Fibroblast of upper back skin (primary cell): ENCODE results near the gene KRT20.
"Not testable (repeated sequence)": the region's sequence is repeated elsewhere in the genome, so short reads cannot be mapped to it uniquely, and the experiment has no call there.

Experiments used
- DNase-seq: peaks from one replicate; pipeline ENCODE4 v3.0.0-alpha.2; 2013

The KRT20 gene

GRCh38 chr17:40896916-40897455, 11.9 kb upstream of the KRT20 start:
- DNase-seq = no peak

- DNase-seq = no peak
Observed at GRCh38 chr17:40895106-40895730, 10.2 kb upstream of the KRT20 start.

GRCh38 chr17:40888196-40888720, 3.2 kb upstream of the KRT20 start:
- DNase-seq = no peak

GRCh38 chr17:40886090-40886489, 1.0 kb upstream of the KRT20 start:
- peak; percentile 18 for DNase-seq

- DNase-seq = no peak
Observed at GRCh38 chr17:40883626-40884334, 1.3 kb downstream of the KRT20 start.

GRCh38 chr17:40883031-40883430, 2.0 kb downstream of the KRT20 start:
- no peak for DNase-seq

GRCh38 chr17:40879026-40879425, 6.0 kb downstream of the KRT20 start:
- DNase-seq = no peak

GRCh38 chr17:40878044-40878443, 7.0 kb downstream of the KRT20 start:
- no peak for DNase-seq

GRCh38 chr17:40873801-40874200, 11.2 kb downstream of the KRT20 start:
- DNase-seq = peak; percentile 24

- DNase-seq = no peak
Observed at GRCh38 chr17:40873255-40873654, 11.8 kb downstream of the KRT20 start.

- DNase-seq = no peak
Observed at GRCh38 chr17:40872416-40872815, 12.6 kb downstream of the KRT20 start.

GRCh38 chr17:40871316-40871715, 13.7 kb downstream of the KRT20 start:
- no peak for DNase-seq

- DNase-seq = no peak
Observed at GRCh38 chr17:40870136-40870535, 14.9 kb downstream of the KRT20 start.

- DNase-seq = no peak
Observed at GRCh38 chr17:40866838-40867237, 18.2 kb downstream of the KRT20 start, which contains the start of gene KRT12. KRT12 (minus strand) TSS chr17:40867223; CDS start chr17:40867186, 37 bp downstream.

GRCh38 chr17:40864661-40865390, 20.2 kb downstream of the KRT20 start:
- no peak for DNase-seq

- no peak for DNase-seq
Observed at GRCh38 chr17:40862985-40863733, 21.9 kb downstream of the KRT20 start.

- no peak for DNase-seq
Observed at GRCh38 chr17:40859536-40859935, 25.5 kb downstream of the KRT20 start.

GRCh38 chr17:40858667-40859066, 26.4 kb downstream of the KRT20 start:
- DNase-seq = not testable (repeated sequence)

- DNase-seq = peak; percentile 82
Observed at GRCh38 chr17:40857535-40857934, 27.5 kb downstream of the KRT20 start.

- DNase-seq = peak; percentile 83
Observed at GRCh38 chr17:40854175-40854814, 30.7 kb downstream of the KRT20 start.

GRCh38 chr17:40852364-40852763, 32.7 kb downstream of the KRT20 start:
- DNase-seq = no peak
